Stimulated activated CD8-positive, alpha-beta memory T cell treated with anti-CD3 and anti-CD28 coated beads, Interleukin-15, amount 100 ng/mL, for 24 hours (primary cell): ENCODE measurements around the gene PCGF3.
A peak's percentile ranks its signal among the peaks of the same experiment; 100 is the strongest.
"Not testable (repeated sequence)": the region's sequence is repeated elsewhere in the genome, so short reads cannot be mapped to it uniquely, and the experiment has no call there.

Experiments used
- DNase-seq: peaks from one replicate; pipeline ENCODE4 v3.0.0-alpha.2; 2020; ENCODE audit warnings: low read depth

The PCGF3 gene

DNA sequence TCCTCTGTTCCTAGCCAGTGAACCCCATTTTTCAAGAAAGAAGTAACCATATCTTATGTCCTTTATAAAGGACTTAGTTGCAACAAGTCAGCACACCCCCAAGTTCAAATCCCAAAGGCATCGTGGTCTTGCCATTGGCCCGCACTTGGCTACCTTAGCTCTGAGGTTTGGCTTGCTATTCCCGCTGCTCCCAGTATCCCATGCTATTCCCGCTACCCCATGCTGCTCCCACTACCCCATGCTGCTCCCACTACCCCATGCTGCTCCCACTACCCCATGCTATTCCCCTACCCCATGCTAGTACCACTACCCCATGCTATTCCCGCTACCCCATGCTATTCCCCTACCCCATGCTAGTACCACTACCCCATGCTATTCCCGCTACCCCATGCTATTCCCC, 37.4 kb upstream of the PCGF3 start:
- not testable (repeated sequence) for DNase-seq

DNA sequence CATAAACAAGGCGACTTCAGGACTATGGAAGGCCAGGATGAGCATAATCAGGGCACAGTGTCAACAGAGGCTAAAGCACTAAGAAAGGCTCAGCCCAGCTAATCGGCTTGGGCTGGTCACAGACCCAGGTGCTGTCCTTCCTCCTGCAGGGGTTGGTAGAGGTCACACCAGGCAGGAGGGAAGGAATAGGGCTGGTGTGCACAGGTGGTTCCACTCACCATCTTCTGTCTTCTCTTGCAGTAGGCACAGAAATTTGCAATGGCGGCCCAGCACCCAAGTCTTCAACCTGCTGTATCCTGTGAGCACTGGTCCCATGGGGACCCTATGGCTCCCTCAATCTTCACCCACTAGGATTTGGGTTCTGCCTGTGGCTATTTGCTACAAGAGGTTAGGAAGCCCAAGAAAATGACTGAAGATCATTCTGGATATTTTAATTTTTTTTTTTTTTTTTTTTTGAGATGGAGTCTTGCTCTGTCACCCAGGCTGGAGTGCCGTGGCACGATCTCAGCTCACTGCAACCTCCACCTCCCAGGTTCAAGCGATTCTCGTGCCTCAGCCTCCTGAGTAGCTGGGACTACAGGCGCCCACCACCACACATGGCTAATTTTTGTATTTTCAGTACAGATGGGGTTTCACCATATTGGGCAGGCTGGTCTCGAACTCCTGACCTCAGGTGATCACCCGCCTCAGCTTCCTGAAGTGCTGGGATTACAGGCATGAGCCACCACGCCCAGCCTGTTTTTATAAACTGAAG, 35.6 kb upstream of the PCGF3 start:
- DNase-seq, result not testable (repeated sequence)

DNA sequence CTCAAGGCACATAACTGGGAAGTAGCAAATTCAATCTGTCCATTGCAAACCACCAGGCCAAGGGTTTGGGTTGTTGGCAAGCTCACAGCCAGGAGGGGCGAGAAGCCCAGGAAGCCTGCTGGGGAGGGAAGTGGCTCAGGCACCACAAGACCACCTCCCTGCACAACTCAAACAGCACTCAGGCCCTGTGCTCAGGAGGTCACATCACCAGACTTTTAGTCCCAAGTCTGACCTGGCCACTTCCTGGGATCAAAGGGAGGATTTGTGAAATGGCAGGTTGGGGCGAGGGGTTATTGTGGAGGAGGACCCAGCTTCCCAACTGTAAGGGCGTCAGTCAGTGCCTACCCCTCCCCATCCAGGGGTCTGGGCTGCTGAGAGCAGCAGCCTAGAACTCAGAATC, 33.9 kb upstream of the PCGF3 start:
- no peak for DNase-seq

DNA sequence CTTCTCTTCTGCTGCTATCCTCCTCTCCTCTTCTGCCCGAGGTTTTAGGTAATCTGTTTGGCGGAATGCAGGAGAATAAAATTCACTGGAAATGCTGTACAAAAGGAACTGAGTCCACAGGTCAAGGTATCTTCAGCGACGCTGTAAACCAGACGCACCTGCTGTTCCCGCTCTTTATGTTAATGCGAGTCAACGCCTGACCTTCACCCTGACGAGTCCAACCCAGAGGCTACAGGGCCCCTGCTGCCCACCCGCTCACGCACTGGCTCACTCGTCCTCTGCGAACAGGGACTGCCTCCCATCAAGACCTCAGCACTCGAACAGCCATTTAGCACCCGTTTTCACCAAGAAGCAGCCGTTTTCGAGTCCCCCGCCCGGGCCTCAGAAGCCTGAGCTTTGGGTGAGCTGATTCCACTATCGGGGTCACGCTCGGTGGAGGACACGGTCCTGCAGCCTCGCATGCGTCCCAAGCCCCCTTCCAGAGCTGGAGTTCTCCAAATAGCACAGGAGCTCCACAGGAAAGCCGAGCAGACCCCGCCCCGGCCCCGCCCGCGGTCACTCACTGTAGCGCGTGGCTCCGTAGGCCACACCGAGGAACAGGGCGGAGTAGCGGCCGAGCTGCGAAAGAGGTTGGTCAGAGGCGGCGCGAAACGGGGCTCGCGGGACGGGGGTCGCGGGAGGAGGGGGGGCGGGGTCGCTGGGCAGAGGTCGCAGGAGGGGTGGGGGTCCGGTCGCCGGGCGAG, 32.1 kb upstream of the PCGF3 start:
- no peak for DNase-seq

DNA sequence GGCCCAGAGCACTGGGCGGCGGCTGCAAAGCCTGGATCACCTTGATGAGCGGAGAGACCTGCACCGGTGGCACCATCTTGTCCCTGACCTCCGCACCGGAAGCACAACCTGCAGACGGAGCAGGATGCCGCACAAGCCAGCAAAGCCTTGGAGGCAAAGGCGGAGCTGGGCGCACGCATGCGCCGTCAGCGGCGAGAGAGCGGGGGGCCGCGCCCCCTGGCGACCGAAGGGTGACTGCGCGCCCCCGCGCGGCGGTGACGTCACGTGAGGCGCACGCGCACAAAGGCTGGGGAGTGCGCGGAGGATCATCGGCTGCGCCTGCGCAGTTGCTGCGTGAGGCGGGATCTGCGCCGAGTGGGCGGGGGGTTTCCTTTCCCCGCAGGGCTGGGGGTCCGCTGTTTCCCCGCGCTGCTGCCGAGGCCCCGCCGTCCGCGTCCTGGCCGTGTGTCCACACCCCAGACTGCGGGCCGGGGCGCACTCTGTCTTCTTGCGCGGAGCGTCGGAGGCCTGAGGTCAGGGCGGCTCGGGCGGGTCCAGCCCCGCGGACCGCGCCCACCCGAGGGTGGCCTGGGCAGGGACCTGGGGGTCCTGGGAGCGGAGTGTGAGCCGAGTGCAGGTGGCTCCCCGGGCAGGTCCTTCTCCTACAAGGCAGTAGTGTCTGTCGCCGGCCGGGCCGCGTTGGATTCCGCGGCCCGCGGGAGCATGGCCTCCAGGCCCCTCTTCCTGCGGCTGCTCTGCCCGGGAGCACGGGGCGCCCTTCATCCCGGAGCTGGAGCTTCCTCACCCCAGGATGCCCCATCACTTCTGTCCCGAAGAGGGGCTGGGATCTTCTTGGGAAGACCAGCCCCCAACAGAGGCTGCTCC, 31.2 kb upstream of the PCGF3 start, which contains the start of the genes ATP5ME and MYL5:
TSS of gene ATP5ME (minus strand) at position 105 of the 864 bp plus-strand sequence. CDS start at position 76, 29 bp downstream.
TSS of gene MYL5 (plus strand) at position 371 of the 864 bp plus-strand sequence. CDS start 3,485 bp downstream, outside the sequence.
- peak; percentile 99 for DNase-seq

DNA sequence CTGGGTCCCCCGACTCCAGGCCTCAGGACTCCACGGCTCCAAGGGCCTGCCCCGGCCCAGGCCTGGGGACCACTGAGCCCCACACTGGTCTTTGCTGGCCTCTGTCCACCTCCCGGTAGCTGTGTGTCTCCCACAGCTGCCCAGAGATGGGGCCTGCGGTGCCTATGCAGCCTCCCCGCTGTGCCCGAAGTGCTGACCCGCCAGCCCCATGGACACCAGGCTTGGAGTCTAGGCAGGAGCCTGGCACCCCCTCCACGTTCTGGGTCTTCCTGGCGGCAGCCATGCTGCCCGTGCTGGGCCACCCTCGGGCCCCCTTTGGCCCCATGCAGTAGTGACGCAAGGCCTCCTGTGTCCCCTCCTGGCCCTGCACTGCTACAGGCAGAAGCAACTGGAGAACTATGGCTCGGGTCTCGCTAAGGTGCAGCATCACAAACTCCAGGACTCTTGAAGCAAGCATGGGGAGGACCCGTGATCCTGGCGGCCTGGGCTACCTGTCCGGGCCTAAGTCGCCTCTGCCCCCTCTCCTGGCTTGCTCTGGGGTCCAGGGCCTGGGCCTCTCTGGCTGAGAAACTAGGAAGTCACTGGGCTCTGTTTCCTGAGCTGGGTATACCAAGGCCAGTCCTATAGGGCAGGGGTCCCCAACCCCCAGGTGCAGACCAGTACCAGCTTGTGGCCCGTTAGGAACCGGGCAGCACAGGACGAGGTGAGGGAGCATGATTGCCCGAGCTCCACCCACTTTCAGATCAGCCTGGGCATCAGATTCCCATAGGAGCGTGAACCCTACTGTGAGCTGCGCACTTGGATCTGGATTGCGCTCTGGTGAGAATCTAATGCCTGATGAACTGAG, 30.4 kb upstream of the PCGF3 start:
- no peak for DNase-seq

DNA sequence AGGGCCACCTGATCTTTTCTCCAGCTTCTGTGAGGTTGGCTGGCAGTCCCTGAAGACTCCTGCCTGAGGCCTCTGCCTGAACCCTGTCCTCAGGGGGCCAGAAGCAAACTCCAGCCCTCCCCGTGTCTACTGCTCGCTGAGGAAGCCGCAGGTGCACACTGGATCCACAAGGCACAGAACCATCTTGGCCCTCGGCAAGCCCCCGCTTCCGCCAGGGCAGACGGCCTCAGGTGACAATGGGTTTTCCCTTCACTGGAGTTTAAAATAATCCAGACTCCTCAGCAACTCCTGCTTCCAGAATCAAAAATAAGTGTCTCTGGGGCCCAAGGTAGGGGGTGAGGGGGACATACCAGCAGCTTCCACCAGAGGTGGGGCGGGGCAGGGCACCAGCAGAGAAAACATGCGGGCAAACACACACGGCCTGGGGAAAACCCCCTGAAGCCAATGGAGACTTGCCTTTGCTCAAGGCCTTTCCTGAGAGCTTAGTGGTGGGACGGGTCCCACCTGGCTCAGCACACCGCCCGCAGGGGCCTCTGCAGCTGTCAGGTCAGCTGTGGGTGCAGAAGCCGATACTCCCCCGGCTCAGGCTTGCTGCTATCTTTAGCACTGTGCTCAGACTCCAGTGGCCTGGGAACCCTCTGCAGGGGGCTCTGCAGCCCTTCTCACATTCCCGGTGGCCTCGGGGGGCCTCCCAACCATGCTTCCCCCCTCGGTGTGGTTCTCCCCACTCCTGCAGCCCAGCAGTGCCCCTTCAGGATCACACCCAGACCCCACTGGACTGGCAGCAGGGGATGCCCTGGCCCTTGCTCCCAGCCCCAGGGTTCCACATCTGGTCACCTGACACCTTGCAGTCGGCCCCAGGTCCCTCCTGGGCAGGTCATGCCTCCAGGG, 29.4 kb upstream of the PCGF3 start:
- DNase-seq, result no peak

DNA sequence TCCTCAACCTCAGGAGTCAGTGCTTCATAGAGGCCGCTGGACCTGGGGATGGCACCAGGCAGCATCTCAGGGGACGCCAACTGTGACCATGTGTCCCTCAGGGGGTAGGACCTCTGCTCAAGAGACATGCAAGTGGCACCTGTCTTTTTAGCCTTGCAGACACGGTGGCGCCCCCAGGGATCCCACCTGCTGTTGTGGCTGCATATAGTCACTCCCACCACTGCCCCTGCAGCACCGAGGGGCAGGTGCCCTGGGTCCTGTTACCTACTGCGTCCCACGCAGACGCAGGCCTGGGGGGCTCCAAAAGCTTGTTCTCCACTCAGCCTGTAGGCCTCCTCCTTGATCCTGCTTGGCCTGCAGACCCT, 28.8 kb upstream of the PCGF3 start:
- DNase-seq, result no peak

DNA sequence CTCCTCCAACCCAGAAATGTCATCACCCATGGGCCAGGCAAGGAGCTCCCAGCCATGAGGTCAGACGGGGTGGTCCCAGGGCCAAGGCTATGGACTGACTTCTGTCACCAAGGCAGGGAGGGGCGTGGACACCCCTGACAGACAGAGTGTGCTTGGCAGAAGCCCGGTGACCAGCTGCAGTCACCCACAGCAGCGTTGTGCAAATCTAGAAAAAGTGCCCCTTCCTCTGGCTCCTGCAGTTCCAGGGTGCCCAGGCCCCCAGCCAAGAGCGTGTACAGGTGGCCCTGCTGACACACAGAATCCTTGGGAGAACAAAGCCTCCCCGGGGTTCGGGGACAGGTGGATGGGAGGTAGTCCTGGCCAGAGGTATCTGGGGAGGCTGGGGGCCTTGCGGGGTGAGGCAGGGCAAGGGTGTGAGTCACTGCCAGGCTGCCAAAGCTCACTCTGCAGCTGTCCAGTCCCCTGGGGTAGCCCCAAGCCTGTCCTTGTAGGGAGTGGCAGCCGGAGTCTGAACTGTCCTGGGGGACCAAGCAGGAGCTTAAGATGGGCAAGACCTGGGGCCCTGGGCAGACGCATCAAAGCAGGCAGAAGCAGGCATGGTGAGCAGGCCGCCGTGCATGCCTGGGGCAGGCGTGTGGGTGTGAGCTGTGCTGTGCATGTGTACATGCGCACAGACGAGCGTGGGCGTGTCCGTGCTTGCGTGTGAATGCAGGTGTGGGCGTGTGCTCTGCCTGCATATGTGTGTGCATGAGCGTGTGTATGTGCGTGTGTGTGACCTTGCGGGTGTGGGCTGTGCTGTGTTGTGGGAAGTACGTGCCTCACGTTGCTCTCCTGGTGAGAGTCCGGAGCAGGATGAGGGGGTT, 28.0 kb upstream of the PCGF3 start:
- no peak for DNase-seq

DNA sequence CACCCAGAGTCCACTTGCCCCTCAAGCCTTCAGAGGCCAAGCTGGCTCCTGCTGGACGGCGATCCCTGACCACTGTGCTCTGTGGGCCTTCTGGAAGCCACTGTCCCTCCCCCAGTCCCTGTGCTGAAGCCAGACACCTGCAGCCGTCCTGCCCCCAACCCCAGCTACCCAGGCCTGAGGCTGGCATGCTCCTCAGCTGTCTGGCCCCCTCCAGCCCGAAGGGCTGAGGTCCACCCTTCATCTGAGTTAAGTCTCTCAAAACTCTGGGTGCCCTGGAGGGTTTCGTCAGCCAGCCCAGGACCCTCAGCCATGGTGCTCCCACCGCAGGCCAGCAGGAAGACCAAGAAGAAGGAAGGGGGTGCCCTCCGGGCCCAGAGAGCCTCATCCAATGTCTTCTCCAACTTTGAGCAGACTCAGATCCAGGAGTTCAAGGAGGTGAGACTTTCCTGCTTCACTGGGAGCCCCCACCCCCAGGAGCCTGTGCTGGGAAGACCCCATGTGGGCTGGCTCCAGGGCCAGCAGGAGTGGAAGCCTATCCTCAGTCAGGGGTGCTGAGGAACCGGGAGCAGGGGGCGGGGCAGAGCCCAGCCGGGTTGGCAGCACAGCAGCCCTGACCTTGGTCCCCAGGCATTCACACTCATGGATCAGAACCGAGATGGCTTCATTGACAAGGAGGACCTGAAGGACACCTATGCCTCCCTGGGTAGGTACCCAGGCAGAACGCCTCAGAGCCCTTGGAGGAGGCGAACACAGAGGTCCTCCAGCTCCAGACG, 27.1 kb upstream of the PCGF3 start:
- DNase-seq, result no peak

DNA sequence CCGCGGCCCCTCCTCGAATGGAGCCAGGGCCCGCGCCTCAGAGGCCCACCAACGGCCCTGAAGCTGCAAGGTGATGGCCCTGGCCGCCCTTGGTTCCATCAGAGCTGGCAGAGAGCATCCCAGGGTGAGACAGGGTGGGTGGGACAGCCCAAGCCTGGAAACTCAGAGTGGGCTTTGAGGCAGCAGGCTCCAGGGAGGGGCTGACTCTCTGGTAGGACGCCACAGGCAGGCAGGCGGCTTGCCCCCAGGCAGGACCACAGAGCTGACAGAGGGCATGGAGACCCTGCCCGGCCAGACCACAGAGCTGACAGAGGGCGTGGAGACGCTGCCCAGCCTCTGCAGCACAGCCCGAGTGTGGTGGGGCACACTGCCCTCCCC, 26.5 kb upstream of the PCGF3 start:
- DNase-seq, result no peak

DNA sequence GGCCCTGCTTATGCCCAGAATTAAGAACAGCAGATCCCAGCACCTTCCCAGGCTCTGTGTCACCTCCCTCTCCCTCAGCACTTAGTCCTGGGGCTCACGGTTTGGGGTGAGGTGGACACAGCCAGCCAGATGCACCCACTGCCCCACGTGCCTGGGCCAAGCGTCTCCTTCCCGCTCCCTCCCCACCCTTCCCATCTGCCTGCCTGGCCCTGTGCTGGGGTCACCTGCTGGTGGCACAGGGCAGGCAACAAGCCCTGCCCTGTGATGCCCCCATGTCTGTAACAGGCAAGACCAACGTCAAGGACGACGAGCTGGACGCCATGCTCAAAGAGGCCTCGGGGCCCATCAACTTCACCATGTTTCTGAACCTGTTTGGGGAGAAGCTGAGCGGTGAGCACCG, 26.0 kb upstream of the PCGF3 start:
- no peak for DNase-seq

DNA sequence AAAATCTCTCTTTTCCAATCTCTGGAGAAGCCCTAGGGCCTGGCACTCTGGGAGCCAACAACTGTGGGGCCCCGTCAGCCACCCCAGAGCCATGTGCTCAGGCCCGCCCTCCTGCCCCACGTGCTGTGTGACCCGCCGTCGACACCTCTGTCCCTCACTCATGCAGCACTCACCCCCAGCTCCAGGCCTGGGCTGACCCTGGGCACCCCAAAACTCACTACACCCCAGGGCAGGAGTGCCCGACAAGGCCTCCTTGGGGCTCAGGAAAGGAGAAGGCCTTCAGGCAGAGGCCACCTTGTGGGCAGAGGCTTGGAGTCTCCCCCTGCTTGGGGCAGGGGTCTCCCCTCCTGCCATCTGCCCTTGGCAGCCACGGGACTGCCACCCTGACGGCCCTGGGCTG, 25.5 kb upstream of the PCGF3 start:
- no peak for DNase-seq

DNA sequence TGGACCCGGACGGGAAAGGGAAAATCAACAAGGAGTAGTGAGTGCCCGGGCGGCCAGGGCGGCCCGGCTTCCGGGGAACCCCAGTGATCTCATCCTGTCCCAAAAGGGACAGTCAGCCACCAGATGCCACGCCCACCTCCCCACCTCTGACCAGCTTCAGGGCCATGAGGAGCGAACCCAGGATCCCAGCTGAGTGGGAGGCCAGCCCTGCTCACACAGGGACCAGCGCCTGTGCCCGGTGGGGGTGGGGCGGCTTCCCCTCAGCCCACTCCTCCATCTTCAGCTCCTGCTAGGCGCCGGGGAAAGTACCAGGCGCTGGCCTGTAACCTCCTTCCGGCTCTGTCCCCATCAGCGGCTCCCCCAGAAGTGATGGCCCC, 25.1 kb upstream of the PCGF3 start:
- no peak for DNase-seq

DNA sequence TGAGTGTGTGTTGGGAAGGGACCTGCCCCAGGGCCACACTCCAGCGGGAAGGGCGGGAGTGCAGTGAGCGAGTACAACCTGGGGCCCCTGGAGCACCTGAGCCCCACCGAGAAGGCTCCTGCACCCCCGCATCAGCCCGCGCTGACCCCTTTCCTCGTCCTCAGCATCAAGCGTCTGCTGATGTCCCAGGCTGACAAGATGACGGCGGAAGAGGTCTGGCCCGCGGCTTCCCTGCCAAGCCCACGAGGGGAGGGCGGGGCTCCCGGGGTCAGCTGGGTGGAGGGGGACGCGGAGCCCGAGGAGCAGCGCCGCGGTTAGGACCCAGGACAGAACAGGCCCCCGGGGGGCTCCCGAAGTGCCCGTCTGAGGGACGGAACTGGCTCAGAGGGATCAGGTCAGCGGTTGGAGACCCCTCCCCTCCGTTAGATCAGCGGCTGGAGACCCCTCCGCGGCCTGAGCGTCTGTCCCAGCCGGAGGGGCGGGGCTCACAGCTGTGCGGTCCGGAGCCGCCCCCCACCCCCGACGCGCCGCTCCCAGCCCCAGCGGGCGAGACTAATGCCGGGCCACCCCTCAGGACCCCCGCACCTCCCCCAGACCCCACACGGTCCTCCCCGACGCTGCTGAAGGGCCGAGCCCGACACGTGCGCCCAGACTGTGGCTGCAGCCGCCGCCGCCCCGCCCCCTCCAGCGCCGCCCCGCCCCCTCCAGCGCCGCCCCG, 24.5 kb upstream of the PCGF3 start:
- DNase-seq, result no peak

DNA sequence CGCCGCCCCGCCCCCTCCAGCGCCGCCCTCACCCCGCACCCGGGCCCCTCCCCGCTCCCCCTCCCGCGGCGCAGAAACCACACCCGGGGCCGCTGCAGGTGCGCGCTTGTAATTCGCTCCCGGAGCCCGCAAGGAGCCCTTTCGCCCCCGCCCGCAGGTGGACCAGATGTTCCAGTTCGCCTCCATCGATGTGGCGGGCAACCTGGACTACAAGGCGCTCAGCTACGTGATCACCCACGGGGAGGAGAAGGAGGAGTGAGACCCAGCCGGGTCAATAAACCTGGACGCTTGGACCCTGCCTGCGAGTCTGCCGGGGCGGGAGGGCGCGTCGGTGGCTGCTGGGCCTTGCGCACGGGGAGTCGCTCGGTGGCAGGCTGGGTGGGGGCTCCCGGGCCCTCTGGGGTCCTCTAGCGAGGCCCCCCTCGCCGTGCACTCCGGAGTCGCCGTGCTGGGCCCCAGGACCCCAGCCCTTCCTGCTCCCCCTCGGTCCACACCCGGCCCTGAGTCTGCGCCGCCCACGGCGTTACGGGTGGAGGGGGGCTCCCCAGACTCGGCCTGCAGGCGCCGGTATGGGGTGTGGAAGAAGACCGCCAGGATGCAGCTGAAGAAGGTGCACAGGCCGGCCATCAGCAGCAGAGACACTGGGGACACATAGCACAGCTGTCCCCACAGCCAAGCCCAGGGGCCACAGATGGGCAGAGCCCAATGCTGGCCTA, 23.7 kb upstream of the PCGF3 start:
- DNase-seq, result no peak

DNA sequence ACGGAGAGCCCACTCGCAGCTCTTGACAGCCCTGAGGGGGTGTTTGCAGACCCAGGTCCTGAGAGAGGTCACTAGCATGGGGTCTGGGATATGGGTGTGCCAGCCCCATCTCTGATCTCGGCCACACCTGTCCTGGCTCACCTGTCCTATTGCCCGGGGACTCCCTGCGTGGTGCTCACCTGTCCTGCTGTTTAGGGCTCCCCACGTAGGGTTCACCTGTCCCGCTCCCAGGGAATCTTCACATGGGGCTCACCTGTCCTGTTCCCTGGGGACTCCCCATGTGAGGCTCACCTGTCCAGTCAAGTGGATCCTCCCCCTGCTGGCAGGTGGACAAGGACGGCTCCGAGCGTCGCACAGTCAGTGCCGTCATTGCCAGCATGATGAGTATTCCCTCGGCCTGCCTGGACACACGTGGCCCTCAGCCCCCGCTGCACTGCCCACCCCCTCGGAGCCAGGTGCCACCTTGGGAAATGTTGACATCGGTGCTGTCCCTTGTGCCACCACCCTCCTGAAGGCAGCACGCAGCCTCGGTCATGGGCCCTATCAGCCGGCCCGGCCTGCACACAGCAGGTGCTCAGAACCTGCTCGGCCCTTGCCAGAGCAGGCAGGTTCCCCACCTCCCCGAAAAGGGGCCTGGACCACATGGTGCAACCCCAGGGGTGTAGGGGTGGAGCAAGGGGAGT, 23.0 kb upstream of the PCGF3 start:
- no peak for DNase-seq
